Measurements from ENCODE around the gene INTS12. TPM values are rescaled to one million over a fixed set of nuclear protein-coding genes. Genes with fewer than 3 reads are reported as not detected.

Gene INTS12
- total and polyA plus RNA-seq, 2 of the 8 experiments (the other 6 are each of a cell fraction or from before 2014, with no cell fraction given) = 12.3 to 14.1 TPM

DNA sequence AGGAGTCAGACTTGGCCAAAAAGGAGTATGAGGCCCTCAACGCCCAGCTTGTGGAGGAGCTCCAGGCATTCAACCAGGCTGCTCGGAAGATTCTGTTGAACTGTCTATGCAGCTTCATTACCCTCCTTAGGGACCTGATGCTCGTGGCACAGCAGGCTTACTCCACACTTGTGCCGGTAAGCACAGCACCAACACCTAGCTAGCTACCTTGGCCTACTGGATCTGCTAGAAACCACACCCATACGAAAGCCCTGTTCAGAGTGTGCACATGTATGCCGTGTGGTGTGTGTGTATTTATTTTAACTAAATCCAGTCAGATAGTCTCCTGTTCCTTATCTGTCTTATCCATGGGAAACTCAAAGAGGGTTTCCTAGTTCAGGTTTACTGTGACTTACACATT, 49.3 kb downstream of the INTS12 start (continued):
- no peak for TF ChIP-seq RAD21 (IDR thresholded peaks at IDR 0.05 in 1 of 2, conservative IDR thresholded peaks at IDR 0.05 in 1 of 2; ENCODE audit: low read depth in 2 of 2, low read length in 2 of 2)
